ENCODE data around the gene EPHB1.

DNA sequence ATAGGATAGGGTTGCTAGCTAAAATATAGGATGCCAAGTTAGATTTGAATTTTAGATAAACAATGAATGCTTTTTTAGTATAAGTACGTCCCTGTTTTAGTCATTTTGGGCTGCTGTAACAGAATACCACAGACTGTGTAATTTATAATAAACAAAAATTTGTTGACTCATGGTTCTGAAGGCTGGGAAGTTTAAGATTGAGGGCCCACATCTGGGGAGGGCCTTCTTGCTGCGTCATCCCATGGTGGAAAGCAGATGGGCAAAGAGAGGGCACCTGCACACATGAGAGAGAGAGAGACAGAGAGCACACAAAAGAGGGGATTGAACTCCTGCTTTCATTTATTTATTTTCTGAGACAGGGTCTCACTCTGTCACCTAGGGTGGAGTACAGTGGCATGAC lies 246.5 kb downstream of the EPHB1 start:
- TF ChIP-seq CTCF (CRISPR knock-in tag; IDR thresholded peaks at IDR 0.05) (no peak), SPEN (CRISPR knock-in tag; IDR thresholded peaks at IDR 0.05; ENCODE audit: low read depth) (no peak), U2AF1 (optimal IDR thresholded peaks at IDR 0.05; ENCODE audit: low read depth, low read length) (no peak), ZBTB21 (CRISPR knock-in tag; IDR thresholded peaks at IDR 0.05) (no peak), HNRNPL (IDR thresholded peaks at IDR 0.05; ENCODE audit: low read depth, low read length) (no peak), ZNF747 (CRISPR knock-in tag; IDR thresholded peaks at IDR 0.05; ENCODE audit: borderline replicate concordance) (no peak), ZKSCAN5 (CRISPR knock-in tag; IDR thresholded peaks at IDR 0.05) (no peak), FOXJ3 (CRISPR knock-in tag; IDR thresholded peaks at IDR 0.05; ENCODE audit: borderline replicate concordance) (no peak), KAT2B (IDR thresholded peaks at IDR 0.05; ENCODE audit: borderline replicate concordance, low read depth, low read length) (no peak), ZSCAN30 (CRISPR knock-in tag; IDR thresholded peaks at IDR 0.05) (no peak)
